Panc1 (cell line): ENCODE results near the gene STRN3. TPM values are rescaled to one million over a fixed set of nuclear protein-coding genes. Genes with fewer than 3 reads are reported as not detected.

Experiments used
- ATAC-seq: fragments of 200-7000 bp; cut with Tn5 transposase; 2 replicates; pipeline ENCODE4 v1.9.1; 2020; ENCODE audit warnings: mild to moderate bottlenecking, moderate library complexity
- BruUV-seq: library from RNA; stranded (reverse); fragments of 400-500 nt; replicated peaks from 2 replicates; lab custom pipeline; 2021; lab: Mats Ljungman, UMichigan
- CTCF ChIA-PET: fragments of 300-600 bp; sonication (Branson Sonifier 250); formaldehyde crosslinking; loops from one replicate; lab custom pipeline; 2022; ENCODE audit warnings: antibody characterized with exemption; lab: Charles Lee
- POLR2A ChIA-PET: fragments of 300-600 bp; sonication (Branson Sonifier 250); formaldehyde crosslinking; loops from one replicate; lab custom pipeline; 2022; ENCODE audit warnings: antibody characterized with exemption; lab: Charles Lee
- DNase-seq: peaks from one replicate; pipeline ENCODE4 v3.0.0-alpha.2; 2010; ENCODE audit warnings: low read depth, low spot score
- H3K27ac ChIP-seq: 2 replicates; pipeline ENCODE4 v1.5.1; 2011; ENCODE audit warnings: mild to moderate bottlenecking, low read length, inconsistent platforms
- H3K27me3 ChIP-seq: fragments of 200-500 bp; sonication (Bioruptor generic); 2 replicates; pipeline ENCODE4 v1.6.0; 2014; ENCODE audit warnings: low read length, inconsistent platforms; ENCODE audit not compliant: control insufficient read depth, insufficient read depth
- H3K36me3 ChIP-seq: fragments of 200-500 bp; sonication (Bioruptor generic); 2 replicates; pipeline ENCODE4 v1.5.1; 2014; ENCODE audit warnings: inconsistent platforms, mild to moderate bottlenecking, low read length, moderate library complexity; ENCODE audit not compliant: control insufficient read depth, insufficient read depth
- H3K4me1 ChIP-seq: 2 replicates; pipeline ENCODE4 v1.5.1; 2011; ENCODE audit warnings: inconsistent platforms, mild to moderate bottlenecking, low read length, moderate library complexity; ENCODE audit not compliant: control insufficient read depth, insufficient read depth
- H3K4me3 ChIP-seq, 2 experiments: 2 replicates each; pipeline ENCODE4 v1.5.1; 2011 to 2012; ENCODE audit warnings: low read depth in 2 of 2, low read length in 2 of 2, mild to moderate bottlenecking in 2 of 2, inconsistent platforms in 1 of 2, moderate library complexity in 1 of 2
- H3K9me3 ChIP-seq: fragments of 200-500 bp; sonication (Bioruptor generic); 2 replicates; pipeline ENCODE4 v1.5.1; 2014; ENCODE audit warnings: low read depth, mild to moderate bottlenecking, inconsistent platforms, low read length, moderate library complexity; ENCODE audit not compliant: control insufficient read depth, insufficient read depth
- CTCF ChIP-seq: fragments of 450-650 bp; IDR thresholded peaks from 2 replicates; pipeline ENCODE4 v1.5.1; 2017; ENCODE audit warnings: mild to moderate bottlenecking
- POLR2AphosphoS5 ChIP-seq: IDR thresholded peaks from 2 replicates; pipeline ENCODE4 v1.6.1; 2012; ENCODE audit warnings: mild to moderate bottlenecking, low read depth, low read length, moderate library complexity
- REST ChIP-seq, 2 experiments: IDR thresholded peaks; 2 replicates each; pipeline ENCODE4 v1.6.1; 2011 to 2012; ENCODE audit warnings: low read depth in 2 of 2, control low read depth in 1 of 2, low read length in 1 of 2, mild to moderate bottlenecking in 1 of 2, moderate library complexity in 1 of 2; ENCODE audit not compliant: insufficient read depth in 1 of 2
- SIN3A ChIP-seq: IDR thresholded peaks from 2 replicates; pipeline ENCODE4 v1.6.1; 2012; ENCODE audit warnings: low read depth, mild to moderate bottlenecking, low read length, moderate library complexity, borderline replicate concordance; ENCODE audit not compliant: insufficient read depth
- TCF7L2 ChIP-seq: IDR thresholded peaks from 2 replicates; pipeline ENCODE4 v1.6.1; 2011; ENCODE audit warnings: mild to moderate bottlenecking, low read depth, low read length, inconsistent platforms
- in situ Hi-C: cut with HindIII; loops from 2 replicates; pipeline ENCODE4 v1.10.0; 2016; ENCODE audit warnings: low sequenced_read_pairs, low pct_unique_long_range_greater_than_20kb
- intact Hi-C: fragments of 100-400 bp; cut with micrococcal nuclease; formaldehyde crosslinking; loops from one replicate; pipeline ENCODE4 v1.10.0; 2022; ENCODE audit not compliant: unreplicated experiment
- total RNA-seq: library from RNA; stranded (reverse); gene quantifications from one replicate; pipeline ENCODE4 v1.2.1, GENCODE V29; 2021; ENCODE audit not compliant: unreplicated experiment

The STRN3 gene
- total RNA-seq, 1 experiment from 2014 or later, result 29.2 TPM

GRCh38 chr14:30949651-30950050, 76.5 kb downstream of the STRN3 start:
- TF ChIP-seq TCF7L2 (no peak), CTCF (no peak), POLR2AphosphoS5 (no peak), REST (IDR thresholded peaks at IDR 0.05; ENCODE audit: insufficient read depth in 1 of 2, low read depth in 2 of 2, low read length in 1 of 2) (no peak), SIN3A (no peak)

GRCh38 chr14:30943694-30944093, 82.5 kb downstream of the STRN3 start:
- H3K4me1 ChIP-seq, result no peaks in the 10 kb centered on the region
- BruUV-seq, result no TSS peak
- CTCF ChIA-PET, result no interaction called here
- no peak for DNase-seq
- H3K9me3 ChIP-seq, result no peaks in the 10 kb centered on the region
- peaks cover 13% of the 10 kb centered on the region for H3K36me3 ChIP-seq
- ATAC-seq, result no peak
- in situ Hi-C loops (no loop called here), intact Hi-C loops (no loop called here)
- H3K4me3 ChIP-seq, result no peak overlapping the region
- TF ChIP-seq SIN3A (no peak), POLR2AphosphoS5 (no peak), TCF7L2 (no peak), REST (IDR thresholded peaks at IDR 0.05; ENCODE audit: insufficient read depth in 1 of 2, low read depth in 2 of 2, low read length in 1 of 2) (no peak), CTCF (no peak)
- POLR2A ChIA-PET, result no interaction called here
- H3K27me3 ChIP-seq, result no peaks in the 10 kb centered on the region
- no peak overlapping the region for H3K27ac ChIP-seq

More at GRCh38 chr14:30949651-30950050, 76.5 kb downstream of the STRN3 start:
- Histone ChIP-seq H3K36me3 (peaks cover 17% of the 10 kb centered on the region), H3K9me3 (no peaks in the 10 kb centered on the region), H3K27ac (no peak overlapping the region), H3K4me1 (no peaks in the 10 kb centered on the region), H3K27me3 (no peaks in the 10 kb centered on the region), H3K4me3 (no peak overlapping the region)
- ATAC-seq, result no peak
- intact Hi-C loops, result no loop called here
- BruUV-seq, result no TSS peak
- in situ Hi-C loops, result no loop called here
- CTCF ChIA-PET, result no interaction called here
- POLR2A ChIA-PET, result no interaction called here
- no peak for DNase-seq
